Stimulated activated CD4-positive, alpha-beta T cell treated with anti-CD3 and anti-CD28 coated beads, Interleukin-12 subunit alpha, Interleukin-12 subunit beta, amount 100 ng/mL, for 24 hours (primary cell): ENCODE results near the gene KCNH8.
A peak's percentile ranks its signal among the peaks of the same experiment; 100 is the strongest.
"Not testable (repeated sequence)": the region's sequence is repeated elsewhere in the genome, so short reads cannot be mapped to it uniquely, and the experiment has no call there.

ENCODE experiments used
- DNase-seq, 2 experiments: peaks; one replicate each; pipeline ENCODE4 v3.0.0-alpha.2; 2020; ENCODE audit warnings: low read depth in 2 of 2

Gene KCNH8

GRCh38 chr3:19147905-19148767, at the start of gene KCNH8:
TSS of gene KCNH8 (plus strand) at chr3:19148510. CDS start at chr3:19148720, 210 bp downstream.
- peak in 1 of 2 experiments; percentile 1 for DNase-seq

GRCh38 chr3:19102654-19103290, 45.5 kb upstream of the KCNH8 start:
- not testable (repeated sequence) for DNase-seq

GRCh38 chr3:19103510-19103909, 44.8 kb upstream of the KCNH8 start:
- no peak for DNase-seq

GRCh38 chr3:19104459-19104858, 43.9 kb upstream of the KCNH8 start:
- DNase-seq = no peak

GRCh38 chr3:19105826-19106225, 42.5 kb upstream of the KCNH8 start:
- no peak for DNase-seq

- no peak for DNase-seq
These were observed 42.0 kb upstream of the KCNH8 start for GRCh38 chr3:19106307-19106706.

GRCh38 chr3:19107719-19108118, 40.6 kb upstream of the KCNH8 start:
- no peak for DNase-seq

GRCh38 chr3:19110335-19110895, 37.9 kb upstream of the KCNH8 start:
- DNase-seq = no peak

GRCh38 chr3:19114461-19114860, 33.8 kb upstream of the KCNH8 start:
- no peak for DNase-seq

GRCh38 chr3:19116239-19116638, 32.1 kb upstream of the KCNH8 start:
- no peak for DNase-seq

- DNase-seq = no peak
These were observed 23.6 kb upstream of the KCNH8 start for GRCh38 chr3:19124752-19125151.

GRCh38 chr3:19139863-19140262, 8.4 kb upstream of the KCNH8 start:
- no peak for DNase-seq

- DNase-seq = peak; percentile 10 to 38
These were observed 1.3 kb upstream of the KCNH8 start for GRCh38 chr3:19146685-19147650.

GRCh38 chr3:19148768-19149091, 420 bp downstream of the KCNH8 start:
- no peak for DNase-seq

GRCh38 chr3:19149368-19149767, 1.1 kb downstream of the KCNH8 start:
- DNase-seq = no peak

GRCh38 chr3:19151171-19151570, 2.9 kb downstream of the KCNH8 start:
- DNase-seq = no peak

- no peak for DNase-seq
These were observed 6.5 kb downstream of the KCNH8 start for GRCh38 chr3:19154693-19155250.

- no peak for DNase-seq
These were observed 7.1 kb downstream of the KCNH8 start for GRCh38 chr3:19155375-19155774.

GRCh38 chr3:19159966-19160635, 11.8 kb downstream of the KCNH8 start:
- no peak for DNase-seq

- no peak for DNase-seq
These were observed 17.3 kb downstream of the KCNH8 start for GRCh38 chr3:19165654-19166053.

- no peak for DNase-seq
These were observed 23.5 kb downstream of the KCNH8 start for GRCh38 chr3:19171794-19172193.
